NCI-H526 treated with DMSO at 0.1 percent for 48 hours (cell line): ENCODE measurements around the gene SYT11.
"Not testable (repeated sequence)": the region's sequence is repeated elsewhere in the genome, so short reads cannot be mapped to it uniquely, and the experiment has no call there.

Source experiments
- DNase-seq: peaks from one replicate; lab custom pipeline; 2025; lab: John Stamatoyannopoulos, UW

The SYT11 gene

GRCh38 chr1:155860970-155861510, 1.7 kb downstream of the SYT11 start:
- no peak for DNase-seq

GRCh38 chr1:155861896-155862295, 2.5 kb downstream of the SYT11 start:
- DNase-seq, result no peak

- no peak for DNase-seq
Measured at GRCh38 chr1:155864393-155864792, 5.0 kb downstream of the SYT11 start.

- no peak for DNase-seq
Measured at GRCh38 chr1:155867766-155868165, 8.4 kb downstream of the SYT11 start.

GRCh38 chr1:155871390-155871789, 12.0 kb downstream of the SYT11 start:
- DNase-seq, result no peak

- no peak for DNase-seq
Measured at GRCh38 chr1:155872527-155872926, 13.2 kb downstream of the SYT11 start.

GRCh38 chr1:155873860-155874259, 14.5 kb downstream of the SYT11 start:
- no peak for DNase-seq

- no peak for DNase-seq
Measured at GRCh38 chr1:155877945-155878344, 18.6 kb downstream of the SYT11 start.

- no peak for DNase-seq
Measured at GRCh38 chr1:155880251-155880650, 20.9 kb downstream of the SYT11 start.

- DNase-seq, result no peak
Measured at GRCh38 chr1:155880950-155881349, 21.6 kb downstream of the SYT11 start.

- no peak for DNase-seq
Measured at GRCh38 chr1:155882235-155882634, 22.9 kb downstream of the SYT11 start.

- no peak for DNase-seq
Measured at GRCh38 chr1:155882766-155883165, 23.4 kb downstream of the SYT11 start.

GRCh38 chr1:155884031-155884960, 24.9 kb downstream of the SYT11 start:
- DNase-seq, result no peak

GRCh38 chr1:155884982-155885381, 25.6 kb downstream of the SYT11 start:
- no peak for DNase-seq

- no peak for DNase-seq
Measured at GRCh38 chr1:155888481-155888880, 29.1 kb downstream of the SYT11 start.

- DNase-seq, result no peak
Measured at GRCh38 chr1:155889566-155889965, 30.2 kb downstream of the SYT11 start.

GRCh38 chr1:155890251-155890650, 30.9 kb downstream of the SYT11 start:
- DNase-seq, result no peak

- DNase-seq, result no peak
Measured at GRCh38 chr1:155892796-155893195, 33.4 kb downstream of the SYT11 start.

- DNase-seq, result no peak
Measured at GRCh38 chr1:155893389-155894142, 34.2 kb downstream of the SYT11 start.

GRCh38 chr1:155895617-155896016, 36.2 kb downstream of the SYT11 start:
- DNase-seq, result not testable (repeated sequence)

GRCh38 chr1:155896476-155896875, 37.1 kb downstream of the SYT11 start:
- DNase-seq, result not testable (repeated sequence)

GRCh38 chr1:155897746-155898145, 38.4 kb downstream of the SYT11 start:
- no peak for DNase-seq

- DNase-seq, result no peak
Measured at GRCh38 chr1:155898888-155899287, 39.5 kb downstream of the SYT11 start.
